ENCODE measurements around the gene ALOXE3. TPM values are rescaled to one million over a fixed set of nuclear protein-coding genes. Genes with fewer than 3 reads are reported as not detected.

Gene ALOXE3
- total and polyA plus RNA-seq, 4 experiments from 2014 or later = 0.20 to 0.33 (median 0.32) TPM; not detected in 1

DNA sequence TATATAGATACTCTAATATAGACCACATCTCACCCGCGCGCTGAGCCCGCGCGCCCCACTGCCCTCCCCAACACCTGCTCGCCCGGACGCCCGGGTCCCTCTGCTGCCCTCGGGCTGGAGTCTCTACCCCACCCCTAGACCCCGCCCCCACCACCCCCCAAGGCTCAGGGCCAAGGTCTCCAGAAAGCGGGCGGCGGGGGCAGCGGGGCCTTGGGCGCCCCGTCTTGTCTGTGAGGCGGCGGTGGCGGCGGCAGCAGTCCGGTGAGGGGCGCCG, 3.0 kb upstream of the ALOXE3 start:
- H3K4me1 ChIP-seq (ENCODE audit: insufficient read depth, low read length) = peaks cover 74% of the 10 kb centered on the region

DNA sequence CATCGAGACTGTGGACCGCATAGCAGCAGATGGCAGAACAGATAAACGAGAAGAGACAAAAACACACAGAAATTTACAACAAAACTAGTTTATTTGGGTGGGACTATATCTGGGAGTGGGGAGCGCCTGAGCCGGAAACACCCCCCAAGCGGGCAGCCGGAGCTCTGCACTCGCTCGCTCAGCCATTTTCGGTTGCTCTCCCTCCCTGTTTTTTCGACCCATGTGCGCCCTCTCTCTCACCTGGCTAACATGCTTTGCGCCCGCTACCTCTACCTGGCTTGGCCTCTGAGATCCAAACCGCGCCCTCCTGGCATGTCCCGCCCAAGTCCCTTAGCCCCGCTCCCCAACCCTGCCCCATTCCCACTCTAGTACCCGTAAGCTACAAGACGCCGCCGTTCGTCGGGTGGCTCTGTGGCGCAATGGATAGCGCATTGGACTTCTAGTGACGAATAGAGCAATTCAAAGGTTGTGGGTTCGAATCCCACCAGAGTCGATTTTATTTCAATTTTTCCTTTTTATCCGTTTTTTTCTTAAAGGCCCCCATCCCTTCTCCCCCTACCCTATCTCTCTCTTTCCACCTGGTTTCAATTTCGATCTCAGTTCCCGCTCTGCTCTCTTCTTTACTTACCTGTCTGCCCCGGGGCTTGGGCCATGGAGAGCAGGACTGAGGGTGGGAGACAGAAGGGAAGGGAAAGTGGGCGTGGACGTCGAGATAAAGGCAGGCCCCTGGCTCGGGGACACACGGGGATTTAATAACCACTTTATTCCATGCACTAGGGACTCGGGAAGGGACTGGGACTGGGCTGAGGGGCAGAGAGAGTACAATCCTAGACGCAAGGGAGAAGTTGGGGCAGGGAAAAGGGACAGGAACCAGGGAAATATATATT, 2.4 kb upstream of the ALOXE3 start:
- Histone ChIP-seq H3K9me3 (ENCODE audit: control insufficient read depth in 1 of 2, low read length in 2 of 2) (no peaks in the 10 kb centered on the region), H3K27ac (ENCODE audit: low read depth, low read length) (no peak overlapping the region), H3K27me3 (ENCODE audit: insufficient read depth, low read length) (peaks cover 28% of the 10 kb centered on the region), H3K4me1 (ENCODE audit: insufficient read depth, low read length) (peaks cover 69% of the 10 kb centered on the region), H3K36me3 (ENCODE audit: insufficient read depth, low read length) (no peaks in the 10 kb centered on the region), H3K4me3 (ENCODE audit: low read length in 2 of 2) (peak overlapping the region; percentile 24 to 60)
- H3K9me3 Mint-ChIP-seq = peaks cover 0 to 29% (median under 1%) of the 10 kb centered on the region in 8 donors
- peak overlapping the region; percentile 88 to 95 (median 94) for H3K4me3 Mint-ChIP-seq
- intact Hi-C loops (cut with micrococcal nuclease) = loop anchor here (1.0 kb wide), 2 partner anchors 18 to 127 kb away; no protein-coding TSS in a partner anchor
- H3K4me1 Mint-ChIP-seq = peaks cover 47 to 81% (median 63%) of the 10 kb centered on the region in 4 donors
- peaks cover 16 to 50% of the 10 kb centered on the region in 2 donors for H3K27me3 Mint-ChIP-seq
- ChIA-PET CTCF (ENCODE audit: partially characterized antibody) (interaction anchor here (1.0 to 4.1 kb wide), 20 partner anchors 11 to 433 kb away, joined by 3 to 89 read pairs (median 20); partner anchors contain the start of genes BORCS6, CTC1, PFAS and SLC25A35), POLR2A (ENCODE audit: partially characterized antibody) (interaction anchor here (0.5 to 9.5 kb wide), 24 partner anchors 8 to 180 kb away, joined by 3 to 152 read pairs (median 14); partner anchors contain the start of genes BORCS6, CTC1, PER1 and PFAS)
- H3K27ac Mint-ChIP-seq = peak overlapping the region; percentile 84 to 100 (median 98)
- peaks cover 0 to 42% of the 10 kb centered on the region in 2 donors for H3K36me3 Mint-ChIP-seq
- peak in 2 of 5 donors; percentile 12 to 83 for DNase-seq

More for the DNA sequence above, 3.0 kb upstream of the ALOXE3 start:
- DNase-seq = no peak
- peaks cover 51 to 87% (median 67%) of the 10 kb centered on the region in 4 donors for H3K4me1 Mint-ChIP-seq
- H3K9me3 Mint-ChIP-seq = peaks cover 0 to 31% (median under 1%) of the 10 kb centered on the region in 8 donors
- ChIA-PET CTCF (ENCODE audit: partially characterized antibody) (no interaction called here), POLR2A (ENCODE audit: partially characterized antibody) (interaction anchor here (1.5 to 9.5 kb wide), 6 partner anchors 13 to 102 kb away, joined by 4 to 152 read pairs (median 36); no protein-coding TSS in a partner anchor)
- H3K27ac ChIP-seq (ENCODE audit: low read depth, low read length) = no peak overlapping the region
- intact Hi-C loops (cut with micrococcal nuclease) = no loop called here
- peaks cover 16 to 46% of the 10 kb centered on the region in 2 donors for H3K27me3 Mint-ChIP-seq
- H3K36me3 Mint-ChIP-seq = peaks cover 0 to 45% of the 10 kb centered on the region in 2 donors
- H3K27me3 ChIP-seq (ENCODE audit: insufficient read depth, low read length) = peaks cover 23% of the 10 kb centered on the region
- H3K4me3 ChIP-seq (ENCODE audit: low read length in 2 of 2) = peak overlapping the region in 1 of 2 donors; percentile 24
- peak overlapping the region in 1 of 7 donors; percentile 100 for H3K27ac Mint-ChIP-seq
- H3K9me3 ChIP-seq (ENCODE audit: control insufficient read depth in 1 of 2, low read length in 2 of 2) = no peaks in the 10 kb centered on the region
- peak overlapping the region; percentile 88 to 95 (median 94) for H3K4me3 Mint-ChIP-seq
- no peaks in the 10 kb centered on the region for H3K36me3 ChIP-seq (ENCODE audit: insufficient read depth, low read length)

GRCh38 chr17:8119581-8120519, 1.5 kb upstream of the ALOXE3 start:
- DNase-seq = peak; percentile 89 to 94 (median 92)
- H3K4me3 Mint-ChIP-seq = peak overlapping the region; percentile 88 to 95 (median 94)
- peaks cover 0 to 20% (median under 1%) of the 10 kb centered on the region in 8 donors for H3K9me3 Mint-ChIP-seq
- H3K4me3 ChIP-seq (ENCODE audit: low read length in 2 of 2) = peak overlapping the region; percentile 60 to 69
- no peaks in the 10 kb centered on the region for H3K36me3 ChIP-seq (ENCODE audit: insufficient read depth, low read length)
- H3K4me1 Mint-ChIP-seq = peaks cover 41 to 72% (median 56%) of the 10 kb centered on the region in 4 donors
- CTCF ChIA-PET (ENCODE audit: partially characterized antibody) = interaction anchor here (0.6 to 4.1 kb wide), 52 partner anchors 7 to 783 kb away, joined by 3 to 89 read pairs (median 4); partner anchors contain the start of genes ACAP1, BORCS6, CTC1 and GUCY2D
- peak overlapping the region; percentile 89 to 100 (median 98) for H3K27ac Mint-ChIP-seq
- H3K27me3 ChIP-seq (ENCODE audit: insufficient read depth, low read length) = peaks cover 33% of the 10 kb centered on the region
- no peaks in the 10 kb centered on the region for H3K9me3 ChIP-seq (ENCODE audit: control insufficient read depth in 1 of 2, low read length in 2 of 2)
- H3K36me3 Mint-ChIP-seq = peaks cover 0 to 36% of the 10 kb centered on the region in 2 donors
- peaks cover 21 to 55% of the 10 kb centered on the region in 2 donors for H3K27me3 Mint-ChIP-seq
- intact Hi-C loops (cut with micrococcal nuclease) = loop anchor here (1.0 to 2.0 kb wide), 10 partner anchors 10 to 263 kb away; partner anchors contain the start of gene RPL26
- H3K27ac ChIP-seq (ENCODE audit: low read depth, low read length) = no peak overlapping the region
- POLR2A ChIA-PET (ENCODE audit: partially characterized antibody) = interaction anchor here (0.5 to 9.5 kb wide), 52 partner anchors 7 to 1445 kb away, joined by 3 to 152 read pairs (median 4); partner anchors contain the start of genes AURKB, BORCS6, CNTROB and CTC1
- peaks cover 61% of the 10 kb centered on the region for H3K4me1 ChIP-seq (ENCODE audit: insufficient read depth, low read length)

DNA sequence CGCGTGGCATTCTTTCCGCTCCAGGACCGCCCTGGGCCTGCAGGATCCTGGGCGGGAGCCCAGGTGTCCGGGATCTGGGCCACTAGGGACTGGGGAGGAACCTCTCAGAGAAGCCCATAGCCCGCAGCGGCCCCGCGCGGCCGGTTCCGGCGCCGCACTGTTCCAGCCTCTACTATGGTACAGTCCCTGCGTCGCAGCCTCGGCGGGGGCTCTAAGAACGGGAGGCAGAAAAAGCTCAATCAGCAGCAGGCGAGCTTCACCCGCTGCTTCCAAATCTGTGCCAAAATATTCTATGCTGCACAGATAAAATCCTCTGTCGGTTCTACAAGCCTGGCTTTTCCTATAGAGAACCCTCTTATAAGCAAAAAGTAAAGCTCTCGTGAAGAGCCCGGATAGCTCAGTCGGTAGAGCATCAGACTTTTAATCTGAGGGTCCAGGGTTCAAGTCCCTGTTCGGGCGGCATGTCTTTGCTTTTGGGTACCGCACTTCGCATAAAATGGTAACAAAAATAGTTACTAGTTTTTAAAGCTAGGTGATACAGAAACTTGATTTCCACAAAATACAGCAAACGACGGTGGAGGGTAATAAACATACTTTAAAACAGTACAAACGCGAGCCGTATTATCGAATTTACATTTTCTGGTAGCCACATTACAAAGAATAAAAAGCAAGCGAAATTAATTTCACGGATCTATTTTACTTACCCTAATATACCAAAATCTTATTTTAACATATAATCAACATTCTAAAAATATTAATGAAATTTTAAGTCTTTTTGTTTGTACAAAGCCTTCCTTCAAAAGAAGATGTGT, 661 bp upstream of the ALOXE3 start:
- ChIA-PET POLR2A (ENCODE audit: partially characterized antibody) (interaction anchor here (0.6 to 9.5 kb wide), 42 partner anchors 8 to 433 kb away, joined by 3 to 152 read pairs (median 4); partner anchors contain the start of genes AURKB, BORCS6, CNTROB and CTC1), CTCF (ENCODE audit: partially characterized antibody) (interaction anchor here (0.6 to 4.1 kb wide), 52 partner anchors 8 to 782 kb away, joined by 3 to 89 read pairs (median 5); partner anchors contain the start of genes ACAP1, BORCS6, CTC1 and GUCY2D)
- DNase-seq = peak; percentile 87 to 91 (median 88)
- H3K4me3 ChIP-seq (ENCODE audit: low read length in 2 of 2) = peak overlapping the region; percentile 69 to 97
- H3K27me3 ChIP-seq (ENCODE audit: insufficient read depth, low read length) = peaks cover 42% of the 10 kb centered on the region
- Mint-ChIP-seq H3K4me3 (peak overlapping the region; percentile 91 to 97 (median 94)), H3K4me1 (peaks cover 34 to 63% (median 48%) of the 10 kb centered on the region in 4 donors), H3K27ac (peak overlapping the region; percentile 95 to 100 (median 98)), H3K9me3 (peaks cover 0 to 19% (median under 1%) of the 10 kb centered on the region in 8 donors), H3K27me3 (peaks cover 27 to 59% of the 10 kb centered on the region in 2 donors), H3K36me3 (peaks cover 0 to 35% of the 10 kb centered on the region in 2 donors)
- H3K27ac ChIP-seq (ENCODE audit: low read depth, low read length) = peak overlapping the region; percentile 56
- intact Hi-C loops (cut with micrococcal nuclease) = loop anchor here (1.0 to 2.0 kb wide), 10 partner anchors 9 to 264 kb away; partner anchors contain the start of gene RPL26
- peaks cover 52% of the 10 kb centered on the region for H3K4me1 ChIP-seq (ENCODE audit: insufficient read depth, low read length)
- H3K36me3 ChIP-seq (ENCODE audit: insufficient read depth, low read length) = no peaks in the 10 kb centered on the region
- H3K9me3 ChIP-seq (ENCODE audit: control insufficient read depth in 1 of 2, low read length in 2 of 2) = no peaks in the 10 kb centered on the region

- peaks cover 0 to 19% (median under 1%) of the 10 kb centered on the region in 8 donors for H3K9me3 Mint-ChIP-seq
- H3K27ac ChIP-seq (ENCODE audit: low read depth, low read length) = no peak overlapping the region
- POLR2A ChIA-PET (ENCODE audit: partially characterized antibody) = interaction anchor here (1.0 to 9.5 kb wide), 8 partner anchors 21 to 875 kb away, joined by 3 to 152 read pairs (median 39); partner anchors contain the start of genes BORCS6, CTC1, GABARAP and PER1
- peaks cover 0 to 30% of the 10 kb centered on the region in 2 donors for H3K36me3 Mint-ChIP-seq
- H3K27ac Mint-ChIP-seq = peak overlapping the region in 1 of 7 donors; percentile 100
- H3K27me3 Mint-ChIP-seq = peaks cover 32 to 65% of the 10 kb centered on the region in 2 donors
- H3K4me3 ChIP-seq (ENCODE audit: low read length in 2 of 2) = peak overlapping the region; percentile 69 to 97
- peaks cover 37% of the 10 kb centered on the region for H3K27me3 ChIP-seq (ENCODE audit: insufficient read depth, low read length)
- H3K4me1 Mint-ChIP-seq = peaks cover 26 to 48% (median 36%) of the 10 kb centered on the region in 4 donors
- CTCF ChIA-PET (ENCODE audit: partially characterized antibody) = interaction anchor here (0.8 to 4.1 kb wide), 15 partner anchors 9 to 184 kb away, joined by 3 to 89 read pairs (median 23); partner anchors contain the start of gene SLC25A35
- peaks cover 37% of the 10 kb centered on the region for H3K4me1 ChIP-seq (ENCODE audit: insufficient read depth, low read length)
- no peaks in the 10 kb centered on the region for H3K9me3 ChIP-seq (ENCODE audit: control insufficient read depth in 1 of 2, low read length in 2 of 2)
- intact Hi-C loops (cut with micrococcal nuclease) = no loop called here
- H3K4me3 Mint-ChIP-seq = peak overlapping the region; percentile 54 to 97 (median 94)
- H3K36me3 ChIP-seq (ENCODE audit: insufficient read depth, low read length) = no peaks in the 10 kb centered on the region
- DNase-seq = no peak
These were observed 841 bp downstream of the ALOXE3 start for GRCh38 chr17:8117367-8117979.

Measured in CD4-positive, alpha-beta memory T cell (primary cell).